ENCODE measurements around the gene PPA2. TPM values are rescaled to one million over a fixed set of nuclear protein-coding genes. Genes with fewer than 3 reads are reported as not detected.
"Not testable (repeated sequence)": the region's sequence is repeated elsewhere in the genome, so short reads cannot be mapped to it uniquely, and the experiment has no call there.

PPA2 gene
- total RNA-seq, 1 donor from 2014 or later = 76.3 TPM

DNA sequence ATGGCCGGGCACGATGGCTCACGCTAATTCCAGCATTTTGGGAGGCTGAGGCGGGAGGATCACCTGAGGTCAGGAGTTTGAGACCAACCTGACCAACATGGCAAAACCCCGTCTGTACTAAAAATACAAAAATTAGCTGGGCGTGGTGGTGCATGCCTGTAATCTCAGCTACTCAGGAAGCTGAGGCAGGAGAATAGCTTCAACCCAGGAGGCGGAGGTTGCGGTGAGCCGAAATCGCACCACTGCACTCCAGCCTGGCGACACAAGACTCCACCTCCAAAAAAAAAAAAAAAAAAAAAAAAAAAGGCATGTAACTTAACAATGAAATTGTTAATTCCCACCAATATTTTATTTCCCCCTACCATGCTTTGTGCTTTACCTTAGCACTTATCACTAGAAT is 15.3 kb downstream of the PPA2 start:
- not testable (repeated sequence) for DNase-seq

DNA sequence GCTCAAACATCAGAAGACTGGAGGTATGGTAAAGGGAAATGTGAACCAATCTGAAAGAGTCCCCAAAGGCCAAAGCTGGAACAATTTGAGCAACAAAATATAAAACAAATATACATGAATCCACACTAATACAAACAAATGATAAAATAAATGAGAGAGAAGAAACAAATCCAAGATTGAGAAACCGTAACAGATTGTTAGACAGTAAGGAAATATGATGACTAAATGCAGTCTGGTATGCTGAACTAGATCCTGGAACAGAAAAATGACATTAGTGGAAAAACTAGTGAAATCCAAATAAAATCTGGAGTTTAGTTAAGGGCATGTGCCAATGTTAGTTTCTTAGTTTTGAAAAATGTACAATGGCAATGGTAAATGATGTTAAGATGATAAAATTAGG is 15.9 kb downstream of the PPA2 start:
- DNase-seq = no peak

DNA sequence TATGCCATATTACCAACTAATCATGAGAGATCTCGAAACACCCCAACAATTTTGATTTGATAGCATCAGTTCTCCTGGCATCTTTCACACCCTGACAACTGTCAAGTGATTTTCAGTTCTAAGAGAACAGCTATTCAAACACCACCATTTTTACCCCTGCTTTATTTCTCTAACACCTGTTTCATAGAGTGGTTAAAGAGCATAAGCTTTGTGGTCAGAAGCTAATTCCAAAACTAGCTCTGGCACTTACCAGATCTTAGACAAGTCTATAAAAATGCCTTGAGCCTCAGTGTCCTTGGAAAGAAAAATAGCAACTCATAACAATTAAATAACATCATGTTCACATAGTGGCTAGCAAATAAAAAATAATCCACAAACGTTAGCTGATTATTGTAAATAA is 17.9 kb downstream of the PPA2 start:
- no peak for DNase-seq

DNA sequence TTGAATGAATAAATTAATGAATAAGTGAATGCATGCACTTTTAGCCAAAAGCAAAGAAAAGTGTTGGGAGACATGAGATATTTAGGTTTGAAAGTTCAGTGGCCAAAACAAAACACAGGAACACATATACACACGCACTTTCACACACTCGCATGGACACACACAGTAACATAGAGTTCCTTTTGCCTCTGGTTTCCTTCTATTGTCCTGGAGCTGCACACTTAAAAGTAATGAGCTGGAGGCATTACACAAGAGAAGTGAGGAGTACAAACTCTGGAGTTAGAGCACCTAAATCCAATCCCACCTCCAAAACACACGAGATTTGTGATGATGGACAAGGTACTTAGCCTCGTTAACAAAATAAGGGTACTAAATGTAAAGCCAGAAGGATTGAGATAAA is 18.7 kb downstream of the PPA2 start:
- DNase-seq = no peak

DNA sequence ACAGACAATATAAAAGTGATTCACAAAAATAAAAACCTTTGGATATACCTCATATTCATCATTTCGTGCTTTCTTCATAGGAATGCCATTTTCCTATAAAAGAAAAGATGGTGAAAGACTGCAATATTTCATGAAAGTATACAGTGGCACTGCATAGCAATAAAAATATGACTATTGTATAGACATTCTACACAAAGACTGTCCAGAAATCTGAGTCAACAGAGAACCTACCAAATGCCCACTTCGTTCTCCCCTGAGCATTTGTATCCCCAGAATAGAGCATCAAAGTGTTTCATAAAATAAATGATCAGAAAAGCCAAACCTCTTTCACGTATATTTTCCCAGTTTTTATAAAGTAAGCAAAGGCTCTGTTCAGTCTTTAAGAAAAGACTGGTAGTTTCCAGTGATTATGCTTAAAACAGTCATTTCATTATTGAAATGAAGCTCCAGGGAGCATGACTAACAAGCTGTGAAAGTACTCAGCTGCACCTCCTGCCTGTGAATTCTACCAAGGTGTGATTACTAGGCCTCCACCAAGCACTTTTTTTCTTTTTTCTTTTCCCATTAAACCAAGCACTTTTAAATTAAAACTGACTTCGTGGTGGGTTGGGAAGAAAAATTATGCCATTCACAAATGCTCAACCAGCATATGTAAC is 20.2 kb downstream of the PPA2 start:
- DNase-seq = no peak

DNA sequence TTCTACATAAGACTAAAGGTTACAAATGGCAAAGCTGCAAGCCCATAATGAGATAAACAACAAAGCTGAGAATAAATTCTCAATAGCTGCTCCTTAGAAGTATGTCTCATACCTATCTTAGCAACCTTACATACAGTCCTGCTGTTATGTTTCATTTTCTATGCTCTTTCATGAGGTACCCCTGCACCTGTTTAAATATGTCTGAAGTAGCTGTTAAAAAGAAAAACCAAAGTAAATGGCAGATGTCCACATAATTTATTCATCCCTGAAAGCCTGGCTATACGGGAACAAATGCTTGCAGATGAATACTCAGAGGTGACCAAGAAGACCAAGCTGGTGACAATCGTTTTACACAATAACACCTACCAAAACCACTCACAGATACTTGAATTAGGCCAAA is 22.5 kb downstream of the PPA2 start:
- no peak for DNase-seq

DNA sequence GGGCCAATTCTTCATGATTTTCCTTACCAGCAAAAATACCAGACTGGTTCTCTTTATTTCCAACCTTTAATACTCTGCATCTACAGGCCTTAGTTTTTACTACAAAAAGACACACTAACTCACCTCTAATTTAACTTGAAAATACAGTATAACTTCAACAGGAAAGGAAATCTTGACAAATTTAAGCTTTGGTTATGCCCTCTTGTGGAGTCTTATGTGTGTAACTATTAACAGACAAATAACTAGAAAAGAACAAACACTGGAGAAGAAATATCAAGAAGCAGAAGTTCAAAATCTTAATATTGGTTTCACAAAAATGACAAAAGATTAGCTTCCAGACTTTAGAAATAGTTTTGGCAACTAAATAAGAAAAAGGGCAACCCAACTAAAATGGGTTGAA is 33.0 kb downstream of the PPA2 start:
- no peak for DNase-seq

DNA sequence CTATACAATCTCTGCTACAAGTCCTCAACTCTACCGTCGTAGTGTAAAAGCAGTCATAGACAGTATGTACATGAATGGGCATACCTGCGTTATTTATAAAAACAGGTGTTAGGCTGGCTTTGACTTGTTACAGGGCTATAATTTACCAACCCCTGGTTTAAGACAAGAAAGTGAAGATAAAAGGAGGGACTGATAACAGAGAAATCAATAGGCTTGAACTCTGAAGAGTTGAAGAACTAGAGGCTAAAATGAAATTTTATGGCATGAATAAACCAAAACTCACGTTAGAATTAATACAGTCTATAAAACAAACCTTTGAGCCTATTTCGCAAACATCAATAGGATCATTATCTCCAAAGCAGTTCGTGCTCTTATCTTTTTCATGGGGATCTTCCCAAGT is 36.2 kb downstream of the PPA2 start:
- DNase-seq = no peak

DNA sequence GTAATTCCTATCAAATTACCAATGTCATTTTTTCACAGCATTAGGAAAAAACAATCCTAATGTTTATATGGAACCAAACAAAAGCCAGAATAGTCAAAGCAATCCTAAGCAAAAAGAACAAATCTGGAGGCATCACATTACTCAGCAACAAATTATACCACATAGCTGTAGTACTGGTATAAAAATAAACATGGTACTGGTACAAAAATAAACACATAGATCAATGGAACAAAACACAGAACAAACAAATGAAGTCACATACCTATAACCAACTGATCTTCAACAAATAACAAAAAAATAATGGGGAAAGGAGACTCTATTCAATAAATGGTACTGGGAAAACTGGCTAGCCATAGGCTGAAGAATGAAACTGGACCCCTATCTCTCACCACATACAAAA is 37.4 kb downstream of the PPA2 start:
- no peak for DNase-seq

DNA sequence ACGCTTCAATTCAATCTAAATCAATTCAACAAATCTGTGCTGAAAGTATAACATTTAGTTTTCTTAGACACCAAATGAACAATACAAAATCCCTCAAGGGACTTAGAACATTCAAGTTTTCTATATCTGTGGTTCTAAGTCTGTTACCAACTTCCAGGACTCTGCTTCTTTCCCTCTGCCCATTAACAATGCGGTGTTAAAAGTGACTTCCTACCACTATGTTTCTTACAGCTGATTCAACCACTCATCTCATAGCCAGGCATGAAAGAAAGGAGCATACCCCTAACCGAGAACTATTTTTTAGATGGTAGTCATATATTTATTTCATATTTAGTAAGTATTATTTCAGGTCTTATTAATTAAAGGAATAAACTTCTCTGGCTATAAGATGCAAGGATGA is 38.9 kb downstream of the PPA2 start:
- DNase-seq = no peak

DNA sequence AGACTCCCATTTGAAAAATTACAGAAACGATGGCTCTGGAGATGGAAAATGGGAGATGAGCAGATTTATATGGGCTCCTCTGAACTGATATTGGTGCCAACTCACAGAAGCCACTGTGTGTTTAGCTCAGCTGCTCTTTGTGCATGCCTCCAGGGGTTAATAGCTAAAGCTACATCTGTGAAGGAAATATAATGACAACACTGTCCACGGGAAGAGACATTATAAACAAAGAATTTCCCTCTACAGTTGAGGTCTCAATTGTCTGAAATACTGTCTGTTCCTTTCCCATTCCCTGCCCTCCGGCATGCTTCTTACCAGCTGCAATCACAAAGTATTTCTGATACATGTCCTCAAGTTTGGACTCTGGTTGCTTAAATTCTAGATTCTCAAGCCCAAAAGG is 40.4 kb downstream of the PPA2 start:
- DNase-seq = no peak

DNA sequence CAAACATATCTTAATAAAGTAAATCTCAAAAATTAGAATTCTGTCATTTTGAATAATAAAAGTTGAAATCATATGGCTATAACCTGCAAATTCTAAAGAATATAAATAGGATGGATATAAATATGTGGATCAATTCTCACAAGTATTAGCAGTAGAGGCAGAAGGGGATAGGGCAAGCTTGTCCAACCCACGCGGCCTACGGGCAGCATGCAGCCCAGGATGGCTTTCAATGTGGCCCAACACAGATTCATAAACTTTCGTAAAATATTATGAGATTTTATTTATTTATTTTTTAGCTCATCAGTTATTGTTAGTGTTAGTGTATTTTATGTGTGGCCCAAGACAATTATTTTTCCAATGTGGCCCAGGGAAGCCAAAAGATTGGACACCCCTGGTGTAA is 41.4 kb downstream of the PPA2 start:
- no peak for DNase-seq

DNA sequence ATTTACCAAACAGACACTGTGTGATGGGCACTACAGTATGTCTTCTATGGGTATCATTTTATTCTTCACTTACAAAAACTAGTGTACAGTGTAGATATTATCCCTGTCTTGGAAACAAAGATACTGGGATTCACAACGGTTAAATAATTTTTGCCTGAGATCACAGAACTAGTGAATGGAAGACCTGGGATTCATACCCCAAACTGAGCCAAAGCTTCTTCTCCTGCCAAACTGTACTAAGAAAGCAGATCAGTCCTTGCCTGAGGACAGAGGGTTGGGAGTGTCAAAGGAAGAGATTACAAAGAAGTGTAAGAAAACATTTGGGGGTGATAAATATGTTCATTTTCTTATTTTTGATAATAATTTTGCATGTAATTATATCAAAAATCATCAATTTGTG is 43.1 kb downstream of the PPA2 start:
- DNase-seq = no peak

DNA sequence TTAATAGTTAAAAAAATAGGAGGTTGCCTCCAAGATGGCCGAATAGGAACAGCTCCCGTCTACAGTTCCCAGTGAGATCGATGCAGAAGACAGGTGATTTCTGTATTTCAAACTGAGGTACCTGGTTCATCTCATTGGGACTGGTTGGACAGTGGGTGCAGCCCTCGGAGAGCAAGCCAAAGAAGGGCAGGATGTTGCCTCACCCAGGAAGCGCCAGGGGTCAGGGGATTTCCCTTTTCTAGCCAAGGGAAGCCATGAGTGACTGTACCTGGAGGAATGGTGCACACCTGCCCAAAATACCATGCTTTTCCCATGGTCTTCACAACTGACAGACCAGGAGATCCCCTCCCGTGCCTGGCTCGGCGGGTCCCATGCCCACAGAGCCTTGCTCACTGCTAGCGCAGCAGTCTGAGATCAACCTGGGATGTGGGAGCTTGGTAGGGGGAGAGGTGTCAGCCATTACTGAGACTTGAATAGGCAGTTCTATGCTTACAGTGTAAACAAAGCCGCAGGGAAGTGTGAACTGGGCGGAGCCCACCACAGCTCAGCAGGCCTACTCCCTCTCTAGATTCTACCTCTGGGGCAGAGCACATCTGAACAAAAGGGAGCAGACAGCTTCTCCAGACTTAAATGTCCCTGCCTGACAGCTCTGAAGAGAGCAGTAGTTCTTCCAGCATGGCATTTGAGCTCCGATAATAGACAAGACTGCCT is 47.5 kb downstream of the PPA2 start:
- DNase-seq = no peak

DNA sequence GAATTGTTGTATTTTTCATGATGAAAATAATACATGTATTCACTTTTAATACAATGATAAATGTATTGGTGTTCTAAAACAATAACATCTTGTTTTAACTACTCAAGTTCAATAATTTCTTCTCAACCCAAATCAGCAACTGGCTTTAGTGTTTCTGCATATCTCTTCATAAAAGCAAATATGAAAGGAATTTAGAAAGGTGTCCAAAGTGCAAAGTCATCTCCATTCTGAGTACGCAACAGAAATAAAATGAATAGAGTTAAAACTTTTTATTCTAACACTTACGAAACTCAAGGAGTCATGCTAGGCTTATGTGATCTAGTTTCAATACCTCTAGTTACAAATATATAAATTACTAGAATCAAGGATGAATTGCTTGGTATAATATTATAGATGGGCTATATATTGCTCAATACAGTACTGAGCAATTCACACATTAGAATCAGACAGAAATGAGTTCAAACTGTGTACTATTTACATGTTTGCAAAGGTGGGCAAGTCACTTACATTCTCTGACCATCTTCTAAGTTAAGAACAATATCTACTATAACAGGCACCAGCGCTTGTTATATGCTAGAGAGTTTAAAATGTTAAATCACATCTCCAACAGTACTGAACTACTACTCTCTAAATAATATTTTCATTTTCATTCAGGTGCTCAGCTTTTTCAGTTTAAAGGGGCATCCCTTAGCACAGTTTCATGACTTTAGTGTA is 51.5 kb downstream of the PPA2 start:
- DNase-seq = no peak

DNA sequence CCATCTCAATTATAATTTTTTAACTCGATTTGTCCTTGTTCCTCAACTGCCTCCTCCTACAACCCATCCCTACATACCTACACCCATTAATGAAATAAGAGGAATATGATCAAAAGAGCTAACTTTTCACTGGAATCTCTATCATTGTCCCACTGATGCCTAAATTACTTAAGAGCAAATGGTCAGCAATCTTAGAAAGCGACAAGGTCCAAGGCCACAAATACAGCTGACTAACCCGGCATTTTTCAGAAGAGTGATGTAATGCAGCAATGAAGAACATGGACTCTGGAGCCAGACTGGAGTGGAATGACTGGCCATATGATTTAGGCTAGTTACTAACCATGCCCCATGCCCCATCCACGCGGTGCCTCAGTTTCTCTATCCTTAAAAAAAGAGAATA is 56.2 kb downstream of the PPA2 start:
- DNase-seq = no peak

DNA sequence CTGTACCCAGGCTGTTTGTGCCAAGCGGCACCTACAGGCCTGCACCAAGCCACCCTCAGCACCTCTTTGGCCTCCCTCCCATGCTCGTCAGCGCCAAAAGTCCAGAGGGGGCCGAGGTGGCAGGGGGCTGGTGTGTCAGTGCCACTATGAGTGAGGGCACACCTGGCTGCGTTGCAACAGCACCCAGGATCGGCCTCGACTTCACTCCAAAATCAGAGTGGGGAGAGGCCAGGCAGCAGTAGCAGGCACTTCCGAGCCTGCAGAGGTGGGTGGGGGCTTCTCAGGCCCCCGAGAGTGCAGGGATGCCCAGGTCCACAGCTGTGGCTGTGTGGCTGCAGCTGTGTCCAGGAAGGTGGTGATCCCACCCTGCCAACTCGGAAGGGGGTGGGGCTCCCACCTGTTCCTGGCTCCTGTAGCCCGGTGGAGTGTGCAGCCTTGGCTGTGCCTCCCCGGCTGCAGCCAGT is 58.5 kb downstream of the PPA2 start:
- no peak for DNase-seq

DNA sequence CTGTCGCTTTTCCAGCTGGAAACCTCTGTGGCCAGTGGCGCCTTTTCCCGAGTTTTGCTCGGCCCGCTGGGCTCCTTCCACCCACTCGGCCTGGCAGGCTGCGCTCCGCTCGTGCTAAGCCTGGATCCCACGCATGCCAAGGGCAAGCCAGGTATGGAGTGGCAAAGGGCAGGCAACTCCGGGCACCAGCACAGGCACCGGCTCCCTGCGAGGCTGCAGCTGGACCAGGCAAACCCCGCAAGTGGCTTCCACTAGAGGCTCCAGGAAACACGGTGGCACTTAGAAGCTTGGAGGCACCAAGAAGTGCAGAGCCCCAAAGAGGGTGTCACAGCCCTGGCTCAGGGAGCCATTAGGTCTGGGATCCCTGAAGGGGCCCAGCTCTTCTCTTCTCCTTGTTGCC is 59.5 kb downstream of the PPA2 start:
- DNase-seq = no peak

DNA sequence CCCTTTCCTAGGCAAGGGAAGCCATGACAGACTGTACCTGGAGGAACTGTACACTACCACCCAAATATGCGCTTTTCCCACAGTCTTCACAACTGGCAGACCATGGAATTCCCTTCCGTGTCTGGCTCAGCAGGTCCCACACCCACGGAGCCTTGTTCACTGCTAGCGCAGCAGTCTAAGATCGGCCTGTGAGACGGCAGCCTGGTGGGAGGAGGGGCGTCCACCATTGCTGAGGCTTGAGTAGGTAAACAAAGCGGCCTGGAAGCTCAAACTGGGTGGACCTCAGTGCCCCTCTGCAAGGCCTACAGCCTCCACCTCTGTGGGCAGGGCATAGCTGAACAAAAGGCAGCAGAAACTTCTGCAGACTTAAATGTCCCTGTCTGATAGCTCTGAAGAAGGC is 64.7 kb downstream of the PPA2 start:
- DNase-seq = not testable (repeated sequence)

DNA sequence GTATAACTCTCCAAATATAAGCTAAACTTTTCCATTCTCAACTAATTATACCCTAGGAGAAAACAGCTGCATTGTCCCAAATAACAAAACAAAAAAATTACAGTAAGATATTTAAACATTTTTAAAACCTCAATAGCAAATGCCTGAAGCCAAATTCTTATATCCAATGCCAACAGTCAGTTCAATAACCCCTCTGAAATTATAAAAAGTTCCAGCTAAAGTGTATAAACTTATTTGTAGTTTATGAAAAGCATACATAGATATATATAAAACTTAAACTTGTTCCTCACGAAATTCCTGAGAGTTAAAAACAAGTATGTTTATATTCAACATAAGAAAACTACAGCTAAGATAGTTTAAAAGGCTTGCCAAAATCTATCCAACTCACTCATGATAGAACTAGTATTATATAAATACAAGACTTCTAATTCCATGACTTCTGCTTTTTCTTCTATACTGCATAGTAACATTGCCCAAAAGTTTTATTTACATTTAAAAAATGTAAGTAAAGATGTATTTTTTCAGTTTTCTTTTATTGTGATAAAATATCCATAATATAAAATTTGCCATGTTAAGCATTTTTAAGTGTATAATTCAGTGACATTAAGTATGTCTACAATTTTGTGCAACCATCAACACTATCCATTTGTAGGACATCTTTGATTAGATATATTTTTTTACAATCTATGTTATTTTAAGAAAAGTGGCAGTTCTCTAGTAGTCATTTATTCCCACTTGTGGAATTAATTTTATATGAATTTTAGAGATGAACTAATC is 72.8 kb downstream of the PPA2 start:
- DNase-seq = no peak

DNA sequence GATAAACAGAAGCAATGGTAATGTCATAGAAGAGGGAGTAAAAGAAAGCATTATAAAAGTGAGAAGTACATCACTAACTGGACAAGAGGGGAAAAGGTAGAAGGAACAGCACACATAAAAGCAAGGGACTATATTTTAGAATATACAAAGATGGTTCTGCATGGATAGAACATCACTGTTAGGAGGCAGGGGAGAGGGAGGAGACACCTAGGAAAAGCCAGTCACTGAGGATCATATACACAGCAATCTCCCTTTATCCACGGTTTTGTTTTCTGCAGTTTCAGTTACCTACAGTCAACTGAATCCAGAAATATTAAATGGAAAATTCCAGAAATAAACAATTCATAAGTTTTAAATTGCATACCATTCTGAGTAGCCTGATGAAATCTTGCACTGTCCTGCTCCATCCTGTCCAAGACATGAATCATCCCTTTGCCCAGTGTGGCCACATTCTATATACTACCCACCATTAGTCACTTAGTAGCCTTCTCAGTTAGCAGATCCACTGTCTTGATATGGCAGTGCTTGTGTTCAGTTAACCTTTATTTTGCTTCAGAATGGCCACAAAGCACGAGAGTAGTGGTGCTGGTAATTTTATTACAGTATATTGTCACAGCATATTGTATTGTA is 74.2 kb downstream of the PPA2 start:
- no peak for DNase-seq

DNA sequence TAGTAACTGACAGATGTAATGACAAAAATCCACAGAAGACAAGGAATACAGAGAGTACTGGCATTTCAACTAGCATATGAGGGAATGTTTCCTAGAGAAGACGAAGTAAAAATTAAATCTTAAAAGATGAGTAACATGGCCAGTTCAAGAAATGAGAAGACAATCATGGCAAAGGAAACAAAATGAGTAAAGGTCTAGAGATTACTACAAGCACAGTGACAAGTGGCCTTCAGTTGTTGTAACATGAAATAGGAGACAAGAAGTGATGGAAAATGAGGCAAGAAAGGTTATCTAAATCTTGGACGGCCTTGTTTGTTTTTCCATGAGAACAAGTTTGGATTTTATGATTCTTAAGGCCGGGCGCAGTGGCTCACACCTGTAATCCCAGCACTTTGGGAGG is 81.0 kb downstream of the PPA2 start:
- no peak for DNase-seq

Measured in skin of body (tissue), 2 donors.